Fibroblast of lung (primary cell): ENCODE results near the gene LKAAEAR1.

Experiments used
- CTCF ChIP-seq, 2 donors: IDR thresholded peaks in 1 of 2; conservative IDR thresholded peaks in 1 of 2; 1 replicate in 1 of 2; 2 replicates in 1 of 2; pipeline ENCODE4 v1.5.1; 2011 to 2012; ENCODE audit warnings: low read length in 2 of 2, control low read depth in 1 of 2, inconsistent platforms in 1 of 2, low read depth in 1 of 2, mild to moderate bottlenecking in 1 of 2
- EZH2 ChIP-seq: IDR thresholded peaks from 2 replicates; pipeline ENCODE4 v1.5.1; 2012; ENCODE audit warnings: low read length, control low read depth, mild to moderate bottlenecking; ENCODE audit errors: missing control alignments

GRCh38 chr20:64077541-64077875, 6.7 kb downstream of the LKAAEAR1 start:
- TF ChIP-seq CTCF (conservative IDR thresholded peaks at IDR 0.05 in 1 of 2, IDR thresholded peaks at IDR 0.05 in 1 of 2; ENCODE audit: low read depth in 1 of 2, low read length in 2 of 2) (no peak), EZH2 (no peak)
